Mesenchymal stem cell (in vitro differentiated cells and primary cell): ENCODE results near the gene TSSK2.

ENCODE experiments used
- DNase-seq: peaks from one replicate; pipeline ENCODE4 v3.0.0-alpha.2; 2013
- H2AFZ ChIP-seq: one replicate; pipeline ENCODE4 v1.6.1; 2013; ENCODE audit warnings: low read depth, mild to moderate bottlenecking, control low read depth, inconsistent platforms, low read length, moderate library complexity
- H2AK5ac ChIP-seq: 2 replicates; pipeline ENCODE4 v1.6.1; 2013; ENCODE audit warnings: low read length, moderate library complexity, mild to moderate bottlenecking, inconsistent platforms; ENCODE audit not compliant: severe bottlenecking
- H2BK120ac ChIP-seq: one replicate; pipeline ENCODE4 v1.6.1; 2013; ENCODE audit warnings: low read depth, mild to moderate bottlenecking, inconsistent platforms, low read length, moderate library complexity
- H2BK12ac ChIP-seq, 2 experiments: one replicate each; pipeline ENCODE4 v1.6.1; 2013; ENCODE audit warnings: inconsistent platforms in 2 of 2, low read length in 2 of 2, mild to moderate bottlenecking in 2 of 2, moderate library complexity in 2 of 2, control low read depth in 1 of 2
- H2BK15ac ChIP-seq: one replicate; pipeline ENCODE4 v1.6.1; 2013; ENCODE audit warnings: mild to moderate bottlenecking, low read depth, inconsistent platforms; ENCODE audit not compliant: poor library complexity, severe bottlenecking
- H2BK5ac ChIP-seq: 2 replicates; pipeline ENCODE4 v1.6.1; 2013; ENCODE audit warnings: low read depth, mild to moderate bottlenecking, low read length, control low read depth, inconsistent platforms; ENCODE audit not compliant: poor library complexity, severe bottlenecking
- H3K14ac ChIP-seq, 2 experiments: one replicate each; pipeline ENCODE4 v1.6.1; 2013; ENCODE audit warnings: inconsistent platforms in 2 of 2, low read length in 2 of 2, control low read depth in 1 of 2, mild to moderate bottlenecking in 1 of 2, moderate library complexity in 1 of 2
- H3K18ac ChIP-seq, 2 experiments: one replicate each; pipeline ENCODE4 v1.6.1; 2013; ENCODE audit warnings: inconsistent platforms in 2 of 2, low read length in 2 of 2, control low read depth in 1 of 2, low read depth in 1 of 2, mild to moderate bottlenecking in 1 of 2
- H3K23ac ChIP-seq, 2 experiments: one replicate each; pipeline ENCODE4 v1.6.1; 2013; ENCODE audit warnings: inconsistent platforms in 2 of 2, low read length in 2 of 2, mild to moderate bottlenecking in 2 of 2, moderate library complexity in 2 of 2, control low read depth in 1 of 2
- H3K27ac ChIP-seq: 2 replicates; pipeline ENCODE4 v1.5.1; 2013; ENCODE audit warnings: mild to moderate bottlenecking, moderate library complexity, low read length, control low read depth, inconsistent platforms; ENCODE audit not compliant: poor library complexity, severe bottlenecking
- H3K27me3 ChIP-seq, 2 experiments: 2 replicates each; pipeline versions ENCODE4 v1.6.1 to v1.7.0; 2013; ENCODE audit warnings: low read length in 2 of 2, mild to moderate bottlenecking in 2 of 2, moderate library complexity in 2 of 2, control low read depth in 1 of 2, inconsistent platforms in 1 of 2; ENCODE audit not compliant: control insufficient read depth in 1 of 2, insufficient read depth in 1 of 2
- H3K36me3 ChIP-seq, 2 experiments: 2 replicates each; pipeline versions ENCODE4 v1.6.1 to v1.7.0; 2013; ENCODE audit warnings: low read length in 2 of 2, control low read depth in 1 of 2, inconsistent platforms in 1 of 2, low read depth in 1 of 2, mild to moderate bottlenecking in 1 of 2; ENCODE audit not compliant: insufficient read depth in 2 of 2, control insufficient read depth in 1 of 2
- H3K4ac ChIP-seq, 2 experiments: one replicate each; pipeline ENCODE4 v1.6.1; 2013; ENCODE audit warnings: inconsistent platforms in 2 of 2, low read length in 2 of 2, mild to moderate bottlenecking in 2 of 2, moderate library complexity in 2 of 2, control low read depth in 1 of 2, low read depth in 1 of 2
- H3K4me1 ChIP-seq: 2 replicates; pipeline ENCODE4 v1.6.1; 2013; ENCODE audit warnings: low read depth, low read length, control low read depth; ENCODE audit not compliant: control insufficient read depth, insufficient read depth
- H3K4me2 ChIP-seq: 2 replicates; pipeline ENCODE4 v1.6.1; 2013; ENCODE audit warnings: low read length, mild to moderate bottlenecking, inconsistent platforms; ENCODE audit not compliant: poor library complexity, severe bottlenecking
- H3K4me3 ChIP-seq, 2 experiments: 2 replicates each; pipeline versions ENCODE4 v1.5.1 to v1.7.0; 2013; ENCODE audit warnings: low read length in 2 of 2, mild to moderate bottlenecking in 2 of 2, control low read depth in 1 of 2, low read depth in 1 of 2; ENCODE audit not compliant: insufficient read depth in 1 of 2
- H3K79me1 ChIP-seq: replicated peaks from 2 replicates; pipeline ENCODE4 v1.6.1; 2013; ENCODE audit warnings: mild to moderate bottlenecking, control low read depth, low read length, inconsistent platforms; ENCODE audit not compliant: poor library complexity, severe bottlenecking
- H3K9ac ChIP-seq: 2 replicates; pipeline ENCODE4 v1.7.0; 2013; ENCODE audit warnings: mild to moderate bottlenecking, low read length, moderate library complexity
- H3K9me3 ChIP-seq: 2 replicates; pipeline ENCODE4 v1.7.0; 2013; ENCODE audit warnings: mild to moderate bottlenecking, low read length; ENCODE audit not compliant: control insufficient read depth
- H4K8ac ChIP-seq: one replicate; pipeline ENCODE4 v1.6.1; 2013; ENCODE audit warnings: inconsistent platforms, mild to moderate bottlenecking, low read length, moderate library complexity
- H4K91ac ChIP-seq: one replicate; pipeline ENCODE4 v1.6.1; 2013; ENCODE audit warnings: mild to moderate bottlenecking, low read length, inconsistent platforms
- WGBS: methylation state at CpG from one replicate; pipeline ENCODE4 v1.1.7; 2013; ENCODE audit warnings: mixed read lengths; 5-methylcytosine and 5-hydroxymethylcytosine counted together

TSSK2 gene

DNA sequence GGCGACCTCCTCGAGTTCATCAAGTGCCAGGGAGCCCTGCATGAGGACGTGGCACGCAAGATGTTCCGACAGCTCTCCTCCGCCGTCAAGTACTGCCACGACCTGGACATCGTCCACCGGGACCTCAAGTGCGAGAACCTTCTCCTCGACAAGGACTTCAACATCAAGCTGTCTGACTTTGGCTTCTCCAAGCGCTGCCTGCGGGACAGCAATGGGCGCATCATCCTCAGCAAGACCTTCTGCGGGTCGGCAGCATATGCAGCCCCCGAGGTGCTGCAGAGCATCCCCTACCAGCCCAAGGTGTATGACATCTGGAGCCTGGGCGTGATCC lies 542 bp downstream of the TSSK2 start:
- Histone ChIP-seq H4K91ac (no peak overlapping the region), H3K4me2 (no peak overlapping the region), H3K4me3 (no peak overlapping the region), H3K4me1 (no peaks in the 10 kb centered on the region), H3K9me3 (no peaks in the 10 kb centered on the region), H3K27ac (no peak overlapping the region), H3K79me1 (peaks cover 15% of the 10 kb centered on the region), H2BK15ac (no peak overlapping the region), H4K8ac (no peak overlapping the region), H2AFZ (no peak overlapping the region), H3K4ac (no peak overlapping the region), H2BK120ac (no peak overlapping the region), H3K9ac (no peak overlapping the region), H3K27me3 (no peaks in the 10 kb centered on the region), H2BK5ac (no peak overlapping the region), H3K18ac (no peak overlapping the region), H3K36me3 (peaks cover 47 to 50% of the 10 kb centered on the region in 2 experiments), H3K14ac (no peak overlapping the region), H2AK5ac (no peak overlapping the region), H3K23ac (no peak overlapping the region), H2BK12ac (no peak overlapping the region)
- DNase-seq, result no peak
- WGBS, result 96% methylated on average over 19 of the region's 19 CpGs

- WGBS, result 96% methylated on average over 20 of the region's 20 CpGs
Observed at GRCh38 chr22:19132153-19132552, 1.0 kb downstream of the TSSK2 start.

GRCh38 chr22:19132693-19133400 lies 1.7 kb downstream of the TSSK2 start:
- no peak overlapping the region for H2AK5ac ChIP-seq
- no peaks in the 10 kb centered on the region for H3K4me1 ChIP-seq
- no peak overlapping the region for H2BK15ac ChIP-seq
- WGBS, result 94% methylated on average over 7 of the region's 9 CpGs
- no peak overlapping the region for H2BK120ac ChIP-seq
- H2BK12ac ChIP-seq, result no peak overlapping the region
- H3K4ac ChIP-seq, result no peak overlapping the region
- H2AFZ ChIP-seq, result no peak overlapping the region
- peaks cover 19% of the 10 kb centered on the region for H3K79me1 ChIP-seq
- H3K23ac ChIP-seq, result no peak overlapping the region
- peaks cover 59 to 62% of the 10 kb centered on the region in 2 experiments for H3K36me3 ChIP-seq
- H3K9ac ChIP-seq, result no peak overlapping the region
- H4K8ac ChIP-seq, result no peak overlapping the region
- H3K9me3 ChIP-seq, result no peaks in the 10 kb centered on the region
- no peak overlapping the region for H2BK5ac ChIP-seq
- no peak overlapping the region for H3K4me3 ChIP-seq
- no peak overlapping the region for H3K4me2 ChIP-seq
- no peak overlapping the region for H3K14ac ChIP-seq
- no peak for DNase-seq
- no peak overlapping the region for H3K27ac ChIP-seq
- no peaks in the 10 kb centered on the region for H3K27me3 ChIP-seq
- H4K91ac ChIP-seq, result no peak overlapping the region
- no peak overlapping the region for H3K18ac ChIP-seq

More at GRCh38 chr22:19132153-19132552, 1.0 kb downstream of the TSSK2 start:
- Histone ChIP-seq H3K27ac (no peak overlapping the region), H2BK5ac (no peak overlapping the region), H2BK15ac (no peak overlapping the region), H3K4ac (no peak overlapping the region), H3K4me2 (no peak overlapping the region), H2BK12ac (no peak overlapping the region), H3K18ac (no peak overlapping the region), H3K23ac (no peak overlapping the region), H3K4me1 (no peaks in the 10 kb centered on the region), H2AFZ (no peak overlapping the region), H3K9ac (no peak overlapping the region), H3K27me3 (no peaks in the 10 kb centered on the region), H3K36me3 (peaks cover 52 to 55% of the 10 kb centered on the region in 2 experiments), H2BK120ac (no peak overlapping the region), H4K91ac (no peak overlapping the region), H3K79me1 (peaks cover 16% of the 10 kb centered on the region), H4K8ac (no peak overlapping the region), H3K9me3 (no peaks in the 10 kb centered on the region), H3K4me3 (no peak overlapping the region), H2AK5ac (no peak overlapping the region), H3K14ac (no peak overlapping the region)
- DNase-seq, result no peak

DNA sequence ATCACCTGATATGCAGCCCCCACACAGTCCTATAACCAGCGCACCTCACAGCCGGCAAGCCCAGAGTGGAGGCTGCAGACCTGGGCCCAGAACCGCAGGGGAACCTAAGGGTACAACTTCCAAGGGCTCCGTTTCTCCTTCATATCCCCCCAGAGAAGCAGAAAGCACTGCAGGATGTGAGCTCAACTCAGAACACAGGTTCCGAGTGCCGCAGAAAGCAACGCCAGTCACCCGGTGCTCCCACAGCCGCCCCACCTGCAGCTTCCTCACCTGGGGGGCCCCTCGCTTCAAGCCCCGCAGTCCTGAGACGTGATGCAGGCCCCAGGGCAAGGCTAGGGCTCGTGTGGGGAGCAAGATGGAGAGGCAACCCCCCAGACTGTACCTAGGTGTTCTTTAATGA lies 2.5 kb downstream of the TSSK2 start:
- no peak overlapping the region for H2AK5ac ChIP-seq
- no peak overlapping the region for H3K14ac ChIP-seq
- no peak overlapping the region for H3K9ac ChIP-seq
- no peaks in the 10 kb centered on the region for H3K4me1 ChIP-seq
- no peak overlapping the region for H4K91ac ChIP-seq
- no peak overlapping the region for H3K4ac ChIP-seq
- no peak overlapping the region for H2BK120ac ChIP-seq
- no peak overlapping the region for H3K23ac ChIP-seq
- peaks cover 26% of the 10 kb centered on the region for H3K79me1 ChIP-seq
- H3K27me3 ChIP-seq, result no peaks in the 10 kb centered on the region
- no peak overlapping the region for H3K4me2 ChIP-seq
- no peak overlapping the region for H3K4me3 ChIP-seq
- no peak overlapping the region for H4K8ac ChIP-seq
- H3K18ac ChIP-seq, result no peak overlapping the region
- WGBS, result 95% methylated on average over 13 of the region's 13 CpGs
- no peak overlapping the region for H3K27ac ChIP-seq
- no peak for DNase-seq
- no peak overlapping the region for H2BK5ac ChIP-seq
- H2AFZ ChIP-seq, result no peak overlapping the region
- no peaks in the 10 kb centered on the region for H3K9me3 ChIP-seq
- peaks cover 66 to 69% of the 10 kb centered on the region in 2 experiments for H3K36me3 ChIP-seq
- H2BK12ac ChIP-seq, result no peak overlapping the region
- no peak overlapping the region for H2BK15ac ChIP-seq
